DOHH2 (cell line): ENCODE measurements around the gene PIP4K2C.

Experiments
- H3F3A ChIP-seq: fragments of 200-600 bp; sonication (generic), shearing (Covaris generic); 2 replicates; pipeline ENCODE4 v1.6.0; 2016; ENCODE audit warnings: antibody characterized with exemption, mild to moderate bottlenecking; ENCODE audit not compliant: control insufficient read depth, insufficient read depth
- H3K27ac ChIP-seq: fragments of 200-600 bp; sonication (generic); 2 replicates; pipeline ENCODE4 v1.5.1; 2014; ENCODE audit warnings: low read depth, mild to moderate bottlenecking, low read length, moderate library complexity
- H3K27me3 ChIP-seq: fragments of 200-600 bp; sonication (generic); 2 replicates; pipeline ENCODE4 v1.6.1; 2014; ENCODE audit warnings: mild to moderate bottlenecking, low read length, mixed read lengths; ENCODE audit not compliant: control insufficient read depth
- H3K36me3 ChIP-seq: fragments of 200-600 bp; sonication (generic); 2 replicates; pipeline ENCODE4 v1.6.1; 2014; ENCODE audit warnings: mild to moderate bottlenecking, low read length, moderate library complexity, mixed read lengths; ENCODE audit not compliant: control insufficient read depth
- H3K4me1 ChIP-seq: fragments of 200-600 bp; sonication (generic); 2 replicates; pipeline ENCODE4 v1.6.1; 2014; ENCODE audit warnings: mild to moderate bottlenecking, low read length, mixed read lengths; ENCODE audit not compliant: control insufficient read depth
- H3K4me2 ChIP-seq: fragments of 200-600 bp; sonication (generic); 2 replicates; pipeline ENCODE4 v1.6.0; 2014; ENCODE audit warnings: mild to moderate bottlenecking, low read length, moderate library complexity
- H3K4me3 ChIP-seq: fragments of 200-600 bp; sonication (generic); 2 replicates; pipeline ENCODE4 v1.5.1; 2014; ENCODE audit warnings: mild to moderate bottlenecking, low read length, mixed read lengths
- H3K79me2 ChIP-seq: fragments of 200-600 bp; sonication (generic); 2 replicates; pipeline ENCODE4 v1.6.1; 2014; ENCODE audit warnings: mild to moderate bottlenecking, low read length, mixed read lengths; ENCODE audit not compliant: control insufficient read depth
- H3K9me2 ChIP-seq: fragments of 200-600 bp; sonication (generic); replicated peaks from 2 replicates; pipeline ENCODE4 v1.6.1; 2014; ENCODE audit warnings: mild to moderate bottlenecking, low read length, mixed read lengths; ENCODE audit not compliant: control insufficient read depth
- H3K9me3 ChIP-seq: fragments of 200-600 bp; sonication (generic); 2 replicates; pipeline ENCODE4 v1.6.1; 2014; ENCODE audit warnings: antibody characterized with exemption, low read length, mixed read lengths; ENCODE audit not compliant: control insufficient read depth, insufficient read depth
- H4K20me1 ChIP-seq: fragments of 200-600 bp; sonication (generic); 2 replicates; pipeline ENCODE4 v1.6.0; 2014; ENCODE audit warnings: low read depth, mild to moderate bottlenecking, antibody characterized with exemption, low read length, moderate library complexity; ENCODE audit not compliant: control insufficient read depth, insufficient read depth
- EZH2phosphoT487 ChIP-seq: fragments of 200-600 bp; sonication (generic); IDR thresholded peaks from 2 replicates; pipeline ENCODE4 v1.6.1; 2017; ENCODE audit warnings: borderline replicate concordance, mild to moderate bottlenecking, antibody characterized with exemption, low read length, moderate library complexity, mixed read lengths
- TF ChIP-seq, protein P1 (sequence below): fragments of 200-600 bp; sonication (generic); IDR thresholded peaks from one replicate; pipeline ENCODE4 v1.5.1; 2014; ENCODE audit warnings: antibody characterized with exemption, mild to moderate bottlenecking, low read depth, low read length; ENCODE audit not compliant: poor library complexity, severe bottlenecking

Gene PIP4K2C

DNA sequence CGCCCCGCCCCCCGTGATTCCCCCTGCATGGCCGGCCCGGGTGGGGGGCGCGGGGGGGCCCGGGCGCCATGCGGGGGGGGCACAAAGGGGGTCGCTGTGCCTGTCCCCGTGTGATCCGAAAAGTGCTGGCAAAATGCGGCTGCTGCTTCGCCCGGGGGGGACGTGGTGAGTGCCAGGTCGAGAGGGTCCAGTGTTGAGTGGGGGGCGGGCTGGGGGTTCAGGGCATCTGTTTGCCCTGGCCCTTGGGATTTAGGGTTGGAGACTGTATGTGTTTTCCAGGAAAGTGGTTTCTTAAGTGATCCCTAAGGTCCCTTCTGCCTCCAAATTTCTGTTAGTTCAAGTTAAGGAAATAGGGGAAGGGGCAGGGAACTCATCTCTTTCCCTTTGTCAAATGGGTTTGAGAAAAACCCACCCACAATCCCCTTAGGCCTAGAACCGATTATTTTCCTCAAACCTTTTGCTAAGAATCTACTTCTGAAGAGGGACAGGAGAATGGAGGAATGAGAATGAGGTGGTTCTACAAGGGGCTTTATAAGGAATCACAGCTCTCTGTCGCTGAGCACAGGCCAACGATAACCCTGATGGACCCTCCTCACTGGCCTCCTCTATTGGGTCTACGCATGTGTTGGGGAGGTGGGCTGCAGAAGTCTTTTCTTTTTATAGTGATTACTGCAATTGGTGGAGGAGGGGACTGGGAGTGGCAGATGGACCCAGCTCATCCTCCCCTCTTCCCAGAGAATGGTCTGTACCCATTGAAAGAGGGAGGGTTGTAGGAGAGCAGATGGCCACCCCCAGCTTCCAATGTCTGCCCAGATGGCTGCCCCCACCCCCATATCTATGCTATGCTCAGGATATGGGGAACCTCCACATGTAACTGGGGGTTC is 21.1 kb downstream of the PIP4K2C start:
- H4K20me1 ChIP-seq = no peaks in the 10 kb centered on the region
- no peaks in the 10 kb centered on the region for H3K9me2 ChIP-seq
- no peak overlapping the region for H3K27ac ChIP-seq
- peak overlapping the region; percentile 44; the same call in 1 of the 2 replicates for H3K4me2 ChIP-seq
- peaks cover 31% of the 10 kb centered on the region for H3K4me1 ChIP-seq
- H3F3A ChIP-seq = peaks cover 3% of the 10 kb centered on the region; the same call in 1 of the 2 replicates
- no peaks in the 10 kb centered on the region for H3K79me2 ChIP-seq
- TF ChIP-seq EZH2phosphoT487 = no peak
- TF ChIP-seq, protein P1, sequence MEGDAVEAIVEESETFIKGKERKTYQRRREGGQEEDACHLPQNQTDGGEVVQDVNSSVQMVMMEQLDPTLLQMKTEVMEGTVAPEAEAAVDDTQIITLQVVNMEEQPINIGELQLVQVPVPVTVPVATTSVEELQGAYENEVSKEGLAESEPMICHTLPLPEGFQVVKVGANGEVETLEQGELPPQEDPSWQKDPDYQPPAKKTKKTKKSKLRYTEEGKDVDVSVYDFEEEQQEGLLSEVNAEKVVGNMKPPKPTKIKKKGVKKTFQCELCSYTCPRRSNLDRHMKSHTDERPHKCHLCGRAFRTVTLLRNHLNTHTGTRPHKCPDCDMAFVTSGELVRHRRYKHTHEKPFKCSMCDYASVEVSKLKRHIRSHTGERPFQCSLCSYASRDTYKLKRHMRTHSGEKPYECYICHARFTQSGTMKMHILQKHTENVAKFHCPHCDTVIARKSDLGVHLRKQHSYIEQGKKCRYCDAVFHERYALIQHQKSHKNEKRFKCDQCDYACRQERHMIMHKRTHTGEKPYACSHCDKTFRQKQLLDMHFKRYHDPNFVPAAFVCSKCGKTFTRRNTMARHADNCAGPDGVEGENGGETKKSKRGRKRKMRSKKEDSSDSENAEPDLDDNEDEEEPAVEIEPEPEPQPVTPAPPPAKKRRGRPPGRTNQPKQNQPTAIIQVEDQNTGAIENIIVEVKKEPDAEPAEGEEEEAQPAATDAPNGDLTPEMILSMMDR = no peak
- peaks cover 66% of the 10 kb centered on the region for H3K27me3 ChIP-seq
- H3K36me3 ChIP-seq = no peaks in the 10 kb centered on the region
- no peaks in the 10 kb centered on the region for H3K9me3 ChIP-seq
- H3K4me3 ChIP-seq = no peak overlapping the region

DNA sequence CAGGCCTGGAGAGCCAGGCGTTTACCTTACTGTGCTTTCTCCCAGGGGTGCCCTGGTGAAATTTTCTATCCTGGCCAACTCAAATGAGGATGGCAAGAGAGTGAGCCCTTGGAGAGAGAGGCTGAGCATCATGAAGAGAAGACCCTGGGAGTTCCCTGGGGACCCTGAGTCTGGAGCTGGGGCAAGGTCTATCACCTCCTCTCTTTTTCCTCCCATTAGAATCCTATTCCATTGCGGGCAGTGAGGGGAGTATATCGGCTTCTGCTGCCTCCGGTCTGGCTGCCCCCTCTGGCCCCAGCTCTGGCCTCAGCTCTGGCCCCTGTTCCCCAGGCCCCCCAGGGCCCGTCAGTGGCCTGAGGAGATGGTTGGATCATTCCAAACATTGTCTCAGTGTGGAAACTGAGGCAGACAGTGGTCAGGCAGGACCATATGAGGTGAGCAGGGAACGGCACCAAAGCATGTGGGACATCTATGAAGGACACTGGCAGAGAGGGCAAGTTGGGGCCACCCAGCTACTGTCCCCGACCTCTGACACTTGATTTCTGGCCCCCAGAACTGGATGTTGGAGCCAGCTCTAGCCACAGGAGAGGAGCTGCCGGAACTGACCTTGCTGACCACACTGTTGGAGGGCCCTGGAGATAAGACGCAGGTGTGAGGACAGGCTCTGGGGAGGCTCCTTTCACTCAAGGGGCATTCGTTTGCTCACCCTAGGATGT is 21.9 kb downstream of the PIP4K2C start:
- no peaks in the 10 kb centered on the region for H4K20me1 ChIP-seq
- H3K36me3 ChIP-seq = no peaks in the 10 kb centered on the region
- peaks cover 70% of the 10 kb centered on the region for H3K27me3 ChIP-seq
- H3K4me2 ChIP-seq = no peak overlapping the region
- no peak overlapping the region for H3K27ac ChIP-seq
- H3K4me3 ChIP-seq = no peak overlapping the region
- H3K4me1 ChIP-seq = peaks cover 31% of the 10 kb centered on the region
- H3F3A ChIP-seq = peaks cover 2% of the 10 kb centered on the region; the same call in 1 of the 2 replicates
- TF ChIP-seq, protein P1 = no peak
- no peaks in the 10 kb centered on the region for H3K79me2 ChIP-seq
- no peaks in the 10 kb centered on the region for H3K9me2 ChIP-seq
- no peaks in the 10 kb centered on the region for H3K9me3 ChIP-seq

DNA sequence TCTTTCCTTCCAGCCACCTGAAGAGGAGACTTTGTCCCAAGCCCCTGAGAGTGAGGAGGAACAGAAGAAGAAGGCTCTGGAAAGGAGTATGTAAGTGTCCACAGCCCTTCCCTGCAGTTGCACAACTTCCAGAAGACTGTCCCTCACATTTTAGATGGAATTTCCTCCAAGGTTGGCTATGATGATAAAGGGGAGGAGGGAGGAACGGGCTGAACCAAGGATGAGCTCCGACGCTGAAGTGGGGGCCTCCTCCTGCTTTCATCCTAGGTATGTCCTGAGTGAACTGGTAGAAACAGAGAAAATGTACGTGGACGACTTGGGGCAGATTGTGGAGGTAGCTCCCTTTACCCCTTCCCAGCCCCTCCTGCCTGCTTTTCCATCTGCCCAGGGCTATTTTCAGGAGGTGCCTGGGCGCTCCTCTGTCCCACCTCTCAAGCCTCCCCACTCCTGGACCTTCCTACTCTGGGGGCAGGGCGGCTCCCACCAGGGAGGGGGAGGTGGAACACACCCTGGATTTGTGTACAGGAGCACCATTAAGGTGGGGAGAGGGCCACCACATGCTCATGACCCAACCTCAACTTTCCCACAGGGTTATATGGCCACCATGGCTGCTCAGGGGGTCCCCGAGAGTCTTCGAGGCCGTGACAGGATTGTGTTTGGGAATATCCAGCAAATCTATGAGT is 22.6 kb downstream of the PIP4K2C start:
- Histone ChIP-seq H4K20me1 (no peaks in the 10 kb centered on the region), H3K9me3 (no peaks in the 10 kb centered on the region), H3K4me3 (peak overlapping the region; percentile 42), H3K27me3 (peaks cover 74% of the 10 kb centered on the region), H3K27ac (no peak overlapping the region), H3K79me2 (no peaks in the 10 kb centered on the region), H3K36me3 (no peaks in the 10 kb centered on the region), H3K4me1 (peaks cover 31% of the 10 kb centered on the region), H3K9me2 (no peaks in the 10 kb centered on the region), H3F3A (no peaks in the 10 kb centered on the region), H3K4me2 (peak overlapping the region; percentile 59)
- no peak for TF ChIP-seq EZH2phosphoT487
- TF ChIP-seq, protein P1 = no peak
